Stimulated activated CD8-positive, alpha-beta memory T cell treated with anti-CD3 and anti-CD28 coated beads, Interleukin-2, amount 100 ng/mL, for 1 hour (primary cell): Measurements from ENCODE around the gene CWC25.
"Not testable (repeated sequence)": the region's sequence is repeated elsewhere in the genome, so short reads cannot be mapped to it uniquely, and the experiment has no call there.

Source experiments
- DNase-seq, 2 donors: peaks; one replicate each; pipeline ENCODE4 v3.0.0-alpha.2; 2020; ENCODE audit warnings: low read depth in 2 of 2

Gene CWC25

DNA sequence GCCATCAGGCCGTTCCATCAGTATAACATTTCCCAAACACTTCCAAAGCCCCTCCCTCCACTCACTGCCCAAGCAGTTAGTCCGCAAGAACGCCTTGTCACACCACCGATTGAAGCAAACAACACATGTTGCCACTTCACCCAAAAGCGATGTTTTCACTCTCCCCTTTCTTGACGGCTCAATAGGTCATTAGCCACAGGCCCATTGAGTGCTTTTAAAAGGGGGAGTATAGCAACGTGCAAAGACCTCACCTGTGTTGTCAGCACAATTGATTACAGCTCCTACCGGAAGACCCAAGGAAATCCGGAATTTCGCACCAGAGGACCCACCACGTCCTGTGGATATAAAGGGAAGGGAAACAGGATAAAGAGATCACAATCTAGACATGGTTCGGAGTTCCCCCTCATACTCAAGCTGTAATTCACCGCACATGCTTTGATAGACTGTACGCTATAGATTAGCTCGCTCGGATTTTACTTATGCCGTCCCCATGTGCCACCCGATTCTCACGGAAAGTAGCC lies 27.7 kb upstream of the CWC25 start:
- no peak for DNase-seq

- DNase-seq = no peak
Measured at GRCh38 chr17:38851434-38851833, 26.3 kb upstream of the CWC25 start.

DNA sequence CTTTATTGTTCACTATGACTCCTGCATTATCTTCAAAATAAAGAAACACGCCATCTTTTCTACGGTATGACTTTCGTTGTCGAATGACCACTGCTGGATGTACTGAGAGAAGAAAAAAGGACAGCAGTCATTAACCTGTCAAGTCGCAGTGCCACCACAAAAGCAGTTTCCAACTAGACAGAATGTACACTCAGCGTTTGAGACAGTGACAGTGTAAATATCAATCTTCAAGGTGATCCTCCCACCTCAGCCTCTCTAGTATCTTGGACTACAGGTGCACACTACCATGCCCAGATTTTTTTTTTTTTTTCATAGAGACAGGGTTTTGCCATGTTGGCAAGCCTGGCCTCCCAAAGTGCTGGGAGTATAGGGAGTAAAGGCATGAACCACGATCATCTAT lies 25.3 kb upstream of the CWC25 start:
- DNase-seq = no peak

DNA sequence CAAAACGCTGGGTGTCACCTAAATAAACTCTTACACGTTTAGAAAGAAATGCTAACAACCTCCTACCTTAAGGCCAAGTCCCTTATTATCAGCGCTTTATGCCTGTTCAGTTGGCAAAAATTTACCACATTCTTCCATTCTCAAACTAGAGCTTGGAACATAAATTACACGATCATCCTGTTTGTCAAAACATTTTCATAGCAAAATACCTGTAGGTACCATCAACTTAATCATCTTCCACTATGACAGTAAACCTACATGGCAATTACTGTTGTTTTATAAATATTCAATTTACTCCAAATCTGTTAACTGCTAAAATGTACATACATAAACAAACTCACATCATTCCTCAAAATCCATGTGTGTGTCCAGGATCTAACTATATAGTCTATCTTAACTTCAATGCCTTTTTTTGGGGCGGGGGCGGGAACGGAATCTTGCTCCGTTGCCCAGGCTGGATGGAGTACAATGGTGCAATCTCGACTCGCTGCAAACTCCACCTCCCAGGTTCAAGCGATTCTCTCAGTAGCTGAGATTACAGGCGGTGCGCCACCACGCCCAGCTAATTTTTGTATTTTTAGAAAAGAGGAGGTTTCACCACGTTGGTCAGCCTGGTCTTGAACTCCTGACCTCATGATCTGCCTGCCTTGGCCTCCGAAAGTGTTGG lies 24.0 kb upstream of the CWC25 start:
- no peak for DNase-seq

DNA sequence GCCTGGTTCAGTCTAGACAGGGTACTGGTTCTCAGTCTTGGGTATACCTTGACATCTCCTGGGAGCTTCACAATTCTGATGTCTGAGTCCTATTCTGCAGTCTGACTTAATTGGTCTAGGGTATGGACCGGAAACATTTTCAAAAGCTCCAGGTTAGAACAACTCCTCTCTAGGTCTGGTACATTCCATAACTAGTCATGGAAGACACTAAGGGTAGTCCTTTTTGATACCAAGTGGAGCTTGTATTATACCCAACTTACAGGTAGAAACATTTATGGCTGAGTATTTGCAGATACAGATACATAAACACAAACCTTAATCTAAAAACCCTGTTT lies 23.4 kb upstream of the CWC25 start:
- no peak for DNase-seq

DNA sequence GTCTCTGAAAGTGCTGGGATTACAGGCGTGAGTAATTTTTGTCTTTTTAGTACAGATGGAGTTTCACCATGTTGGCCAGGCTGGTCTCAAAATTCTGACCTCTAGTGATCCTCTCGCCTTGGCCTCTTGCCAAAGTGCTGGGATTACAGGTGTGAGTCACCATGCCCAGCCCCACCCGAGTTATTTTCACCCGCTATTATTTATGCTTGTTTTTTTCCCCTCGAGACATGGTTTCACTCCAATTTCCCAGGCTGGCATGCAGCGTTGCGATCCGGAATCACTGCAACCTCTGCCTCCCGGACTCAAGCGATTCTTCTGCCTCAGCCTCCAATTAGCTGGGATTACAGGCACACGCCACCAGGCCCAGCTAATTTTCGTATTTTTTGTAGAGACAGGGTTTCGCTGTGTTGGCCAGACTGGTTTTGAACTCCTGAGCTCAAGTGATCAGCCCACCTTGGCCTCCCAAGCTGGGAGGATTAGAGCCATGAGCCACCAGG lies 19.2 kb upstream of the CWC25 start:
- no peak for DNase-seq

DNA sequence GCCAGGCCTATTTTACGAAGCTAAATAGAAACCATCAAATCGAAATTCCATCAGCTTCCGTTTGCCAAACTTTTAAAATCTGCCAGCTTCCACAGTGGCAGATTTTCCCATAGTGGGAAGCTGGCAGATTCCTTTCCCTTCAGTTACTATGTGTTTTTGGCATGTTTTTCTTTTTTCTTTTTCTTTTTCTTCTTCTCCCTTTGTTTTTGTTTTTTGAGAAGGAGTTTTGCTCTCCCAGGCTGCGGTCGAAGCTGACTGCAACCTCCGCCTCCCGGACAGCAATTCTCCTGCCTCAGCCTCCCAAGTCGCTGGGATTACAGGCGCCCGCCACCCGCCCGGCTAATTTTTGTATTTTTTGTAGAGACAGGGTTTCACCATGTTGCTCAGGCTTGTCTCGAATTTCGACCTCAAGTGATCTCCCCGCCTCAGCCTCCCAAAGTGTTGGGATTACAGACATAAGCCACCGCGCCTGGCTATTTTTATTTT lies 684 bp upstream of the CWC25 start:
- DNase-seq = no peak

GRCh38 chr17:38815576-38816193 lies 9.4 kb downstream of the CWC25 start:
- no peak for DNase-seq

GRCh38 chr17:38809828-38810227 lies 15.3 kb downstream of the CWC25 start:
- DNase-seq = no peak

- DNase-seq = no peak
Measured at GRCh38 chr17:38800237-38800760, 24.8 kb downstream of the CWC25 start.

GRCh38 chr17:38799501-38800236 lies 25.5 kb downstream of the CWC25 start, which contains the start of gene PIP4K2B:
Gene PIP4K2B, minus strand, starts transcription at chr17:38799556. Its CDS starts 132 bp downstream, at chr17:38799424.
- DNase-seq = peak; percentile 62 to 68

DNA sequence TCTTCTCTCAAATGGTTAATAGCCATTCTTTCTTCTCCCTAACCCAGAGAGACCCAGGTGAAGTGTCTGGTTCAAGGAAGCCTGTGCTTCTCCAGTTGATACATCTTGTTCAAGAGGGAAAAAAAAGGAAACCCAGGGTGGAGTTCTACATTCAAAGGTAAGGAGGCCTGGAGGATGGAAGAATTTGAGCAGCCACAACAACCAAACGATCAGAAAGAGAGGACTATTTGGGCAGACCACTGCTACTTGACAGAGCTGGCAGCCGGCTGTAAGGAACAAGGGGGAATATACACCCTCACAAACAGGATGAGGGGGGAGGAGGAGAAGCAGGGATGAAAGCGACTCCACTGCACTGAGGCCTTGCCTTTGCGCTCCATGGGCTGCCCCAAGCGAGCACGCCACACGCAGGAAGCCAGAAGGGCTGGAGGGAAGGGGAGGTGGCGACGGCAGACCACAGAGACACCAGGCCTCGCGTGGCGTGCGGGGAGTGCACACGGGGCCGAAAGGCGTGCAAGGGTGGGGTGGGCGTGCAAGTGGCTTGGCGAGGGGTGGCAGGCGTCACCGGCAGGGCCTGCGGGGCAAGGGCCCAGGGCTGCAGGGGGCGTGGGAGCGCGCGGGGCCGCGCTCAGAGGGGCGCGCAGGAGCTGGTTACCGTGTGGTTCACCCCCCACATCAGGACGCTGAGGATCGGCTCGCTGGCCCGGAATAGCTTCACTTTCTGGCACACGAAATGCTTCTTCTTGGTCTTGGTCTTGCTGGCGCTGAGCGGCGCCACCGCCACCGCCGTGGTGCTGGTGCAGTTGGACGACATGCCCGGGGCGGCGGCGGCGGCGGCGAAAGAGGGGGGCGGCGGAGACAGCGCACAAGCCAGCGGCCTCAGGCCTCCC lies 26.3 kb downstream of the CWC25 start:
- DNase-seq = peak in 1 of 2 donors; percentile 15

DNA sequence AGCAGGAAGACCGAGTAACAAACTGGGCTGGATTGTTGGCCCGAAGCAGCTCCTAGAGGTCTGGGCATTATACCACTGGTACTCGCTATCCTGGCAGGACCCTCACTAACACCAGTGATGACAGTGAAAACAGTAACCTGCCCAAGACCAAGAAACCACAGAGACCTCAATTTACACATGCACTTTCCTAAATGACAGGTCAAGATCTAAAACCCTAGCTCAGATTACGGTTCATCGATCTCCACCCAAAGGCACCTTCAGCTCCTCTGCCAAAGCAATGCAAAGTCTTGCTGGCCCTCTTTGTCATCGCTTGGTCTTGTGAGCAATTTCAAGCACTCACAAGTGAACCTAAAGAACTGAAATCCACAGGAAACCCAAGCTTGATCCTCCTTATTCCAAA lies 27.3 kb downstream of the CWC25 start:
- no peak for DNase-seq

DNA sequence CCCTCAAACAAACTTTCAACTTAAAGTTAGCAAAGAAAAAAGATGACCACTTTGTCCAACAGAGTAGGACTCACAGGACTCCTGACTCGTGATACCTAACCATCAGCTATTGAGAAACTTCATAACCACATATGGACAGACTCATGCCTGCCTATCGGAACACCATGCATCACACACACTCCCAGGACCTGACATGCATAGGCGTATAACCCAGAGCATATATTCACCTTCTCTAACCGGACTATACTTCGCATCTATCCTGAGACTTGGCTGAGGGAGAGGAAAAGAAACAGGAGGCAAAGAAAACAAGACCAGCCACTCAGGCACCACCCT lies 28.0 kb downstream of the CWC25 start:
- DNase-seq = no peak

GRCh38 chr17:38796451-38797157 lies 28.5 kb downstream of the CWC25 start:
- no peak for DNase-seq

DNA sequence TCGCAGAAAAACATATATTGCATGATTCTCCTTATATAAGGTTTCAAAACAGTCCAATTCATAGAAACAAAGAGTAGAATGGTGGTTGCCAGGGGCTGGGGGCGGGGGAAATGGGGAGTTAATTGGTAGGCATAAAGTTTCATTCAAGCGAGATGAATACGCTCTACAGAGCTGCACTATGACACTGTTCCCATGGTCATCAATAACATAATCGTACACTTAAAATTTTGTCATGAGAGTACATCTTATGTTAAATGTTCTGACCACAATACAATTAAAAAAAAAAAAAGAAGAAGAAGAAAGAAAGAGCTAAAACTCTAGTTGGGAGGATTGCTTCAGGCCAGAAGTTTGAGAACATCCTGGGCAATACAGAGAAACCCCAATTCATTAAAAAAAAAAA lies 30.9 kb downstream of the CWC25 start:
- DNase-seq = no peak

GRCh38 chr17:38791162-38791561 lies 34.0 kb downstream of the CWC25 start:
- DNase-seq = no peak

DNA sequence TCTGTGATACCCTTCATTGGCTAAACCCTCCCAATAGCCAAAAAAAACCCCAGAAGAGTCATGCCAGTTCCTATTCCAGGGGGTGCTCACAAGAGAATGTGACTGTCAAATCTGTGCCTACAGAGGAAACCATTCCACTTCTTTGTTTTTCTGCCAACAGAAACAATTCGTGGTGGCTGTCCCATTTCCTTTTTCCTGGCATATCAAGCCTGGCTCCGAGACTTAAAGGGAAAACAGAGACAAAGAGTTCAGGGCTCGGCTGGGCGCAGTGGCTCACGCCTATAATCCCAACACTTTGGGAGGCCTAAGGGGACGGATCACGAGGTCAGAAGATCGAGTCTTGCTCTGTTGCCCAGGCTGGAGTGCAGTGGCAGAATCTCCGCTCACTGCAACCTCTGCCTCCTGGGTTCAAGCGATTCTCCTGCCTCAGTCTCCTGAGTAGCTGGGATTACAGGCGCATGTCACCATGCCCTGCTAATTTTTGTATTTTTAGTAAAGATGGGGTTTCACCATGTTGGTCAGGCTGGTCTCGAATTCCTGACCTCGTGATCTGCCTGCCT lies 34.9 kb downstream of the CWC25 start:
- not testable (repeated sequence) for DNase-seq

- no peak for DNase-seq
Measured at GRCh38 chr17:38789185-38789584, 35.9 kb downstream of the CWC25 start.

DNA sequence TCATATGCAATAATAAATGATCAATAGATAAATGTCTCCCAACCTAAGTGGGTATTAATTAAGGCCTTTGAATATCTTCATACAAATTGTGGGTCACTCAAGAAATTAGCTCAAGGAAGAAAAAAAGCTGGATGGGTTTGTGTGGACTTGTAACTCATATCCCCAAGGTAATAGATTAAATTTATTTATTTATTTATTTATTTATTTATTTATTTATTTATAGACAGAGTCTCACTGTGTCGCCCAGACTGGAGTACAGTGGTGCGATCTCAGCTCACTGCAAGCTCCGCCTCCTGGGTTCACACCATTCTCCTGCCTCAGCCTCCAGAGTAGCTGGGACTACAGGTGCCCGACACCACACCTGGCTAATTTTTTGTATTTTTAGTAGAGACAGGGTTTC lies 37.1 kb downstream of the CWC25 start:
- DNase-seq = not testable (repeated sequence)
